Measurements from ENCODE around the gene PRSS27.

PRSS27 gene

GRCh38 chr16:2720064-2720457 is at the start of gene PRSS27:
PRSS27 (minus strand) TSS chr16:2720224; CDS start chr16:2720160, 64 bp downstream.
- peak within 1 kb of the TSS; percentile 74 to 83 (median 81) for H3K4me3 Mint-ChIP-seq
- no peak for TF ChIP-seq CTCF (IDR thresholded peaks at IDR 0.05; ENCODE audit: unreplicated experiment in 3 of 3)
- H3K4me1 Mint-ChIP-seq, result peaks cover 5% of the 10 kb centered on the region
- peaks cover 7% of the 10 kb centered on the region for H3K27me3 Mint-ChIP-seq (ENCODE audit: low read depth)
- no peaks in the 10 kb centered on the region for H3K36me3 Mint-ChIP-seq (ENCODE audit: low read depth)
- H3K27ac Mint-ChIP-seq, result peak within 1 kb of the TSS in 1 of 3 experiments; percentile 69
- H3K9me3 Mint-ChIP-seq, result no peaks in the 10 kb centered on the region

- Mint-ChIP-seq H3K9me3 (peaks cover 8% of the 10 kb centered on the region), H3K36me3 (ENCODE audit: low read depth) (peaks cover 81% of the 10 kb centered on the region), H3K27ac (peak overlapping the region; percentile 23 to 76 (median 32)), H3K4me3 (no peak overlapping the region), H3K27me3 (ENCODE audit: low read depth) (no peaks in the 10 kb centered on the region), H3K4me1 (peaks cover 25% of the 10 kb centered on the region)
- no peak for TF ChIP-seq CTCF (IDR thresholded peaks at IDR 0.05; ENCODE audit: unreplicated experiment in 3 of 3)
Measured at GRCh38 chr16:2769675-2770056, 49.6 kb upstream of the PRSS27 start.

GRCh38 chr16:2769100-2769529 is 49.1 kb upstream of the PRSS27 start:
- Mint-ChIP-seq H3K27ac (peak overlapping the region; percentile 23 to 76 (median 32)), H3K27me3 (ENCODE audit: low read depth) (no peaks in the 10 kb centered on the region), H3K9me3 (peaks cover 8% of the 10 kb centered on the region), H3K36me3 (ENCODE audit: low read depth) (peaks cover 86% of the 10 kb centered on the region), H3K4me1 (peaks cover 25% of the 10 kb centered on the region), H3K4me3 (no peak overlapping the region)
- TF ChIP-seq CTCF (IDR thresholded peaks at IDR 0.05; ENCODE audit: unreplicated experiment in 3 of 3), result no peak

- TF ChIP-seq CTCF (IDR thresholded peaks at IDR 0.05; ENCODE audit: unreplicated experiment in 3 of 3), result no peak
- Mint-ChIP-seq H3K9me3 (peaks cover 8% of the 10 kb centered on the region), H3K36me3 (ENCODE audit: low read depth) (peaks cover 92% of the 10 kb centered on the region), H3K4me1 (peaks cover 25% of the 10 kb centered on the region), H3K4me3 (no peak overlapping the region), H3K27ac (peak overlapping the region in 1 of 3 experiments; percentile 76), H3K27me3 (ENCODE audit: low read depth) (no peaks in the 10 kb centered on the region)
Measured at GRCh38 chr16:2768403-2769089, 48.5 kb upstream of the PRSS27 start.

- Mint-ChIP-seq H3K36me3 (ENCODE audit: low read depth) (peaks cover 96% of the 10 kb centered on the region), H3K4me1 (peaks cover 25% of the 10 kb centered on the region), H3K9me3 (peaks cover 15% of the 10 kb centered on the region), H3K27me3 (ENCODE audit: low read depth) (no peaks in the 10 kb centered on the region), H3K27ac (peak overlapping the region in 1 of 3 experiments; percentile 76), H3K4me3 (no peak overlapping the region)
- TF ChIP-seq CTCF (IDR thresholded peaks at IDR 0.05; ENCODE audit: unreplicated experiment in 3 of 3), result no peak
Measured at GRCh38 chr16:2767891-2768290, 47.9 kb upstream of the PRSS27 start.

Data from nephron (organoid).